GM19328 (cell line): ENCODE results near the gene NPR3.

Source experiments
- ATAC-seq: cut with Tn5 transposase; IDR thresholded peaks from one replicate; pipeline ENCODE4 v1.9.1; 2021; ENCODE audit warnings: mild to moderate bottlenecking, moderate library complexity; ENCODE audit not compliant: unreplicated experiment

Gene NPR3

DNA sequence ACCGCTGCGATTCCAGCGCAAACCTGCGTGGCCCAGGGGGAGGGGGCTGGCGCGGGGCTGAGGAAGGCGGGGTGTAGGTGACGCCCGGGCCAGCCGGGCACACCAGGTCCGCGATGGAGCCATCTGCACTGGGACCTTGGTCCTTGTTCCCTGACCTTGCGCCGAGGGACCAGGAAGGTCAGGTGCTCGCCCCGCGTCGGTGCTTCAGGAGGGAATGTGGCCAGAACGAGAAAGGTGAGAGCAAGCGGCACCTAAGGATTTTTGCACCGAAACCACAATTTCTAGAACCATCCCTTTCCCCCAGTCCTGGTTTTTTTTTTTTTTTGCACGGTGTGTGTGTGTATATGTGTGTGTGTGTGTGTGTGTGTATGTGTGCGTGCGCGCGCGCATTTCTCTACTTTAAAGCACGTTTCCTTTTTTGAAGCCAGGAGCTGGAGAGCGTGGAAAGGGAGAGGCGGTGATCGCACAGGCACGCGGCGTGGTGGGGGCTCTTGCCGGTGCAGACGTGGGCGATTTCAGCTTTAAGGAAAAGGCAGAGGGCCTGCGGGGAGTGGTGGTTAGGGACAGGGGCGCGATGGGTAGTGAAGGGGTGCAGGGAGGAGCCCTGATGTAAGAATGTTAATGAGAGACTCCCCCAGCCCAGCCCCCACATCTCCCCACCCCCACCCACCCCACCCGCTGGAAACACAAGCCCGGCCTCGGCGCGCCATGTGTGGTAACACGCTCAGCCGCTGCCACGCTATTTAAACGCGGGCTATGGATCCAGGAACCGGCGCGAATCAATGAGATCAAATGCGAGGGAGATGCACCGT, at the start of gene NPR3:
Gene NPR3, plus strand, starts transcription at position 772 of the 812 bp plus-strand sequence. CDS start 456 bp downstream, outside the sequence.
- no peak for ATAC-seq

GRCh38 chr5:32664523-32664922, 46.6 kb upstream of the NPR3 start:
- no peak for ATAC-seq

GRCh38 chr5:32668552-32668951, 42.6 kb upstream of the NPR3 start:
- no peak for ATAC-seq

GRCh38 chr5:32673272-32673671, 37.8 kb upstream of the NPR3 start:
- ATAC-seq = no peak

- ATAC-seq = no peak
Measured at GRCh38 chr5:32677023-32677422, 34.1 kb upstream of the NPR3 start.

GRCh38 chr5:32678472-32678871, 32.6 kb upstream of the NPR3 start:
- no peak for ATAC-seq

- ATAC-seq = no peak
Measured at GRCh38 chr5:32679218-32679617, 31.9 kb upstream of the NPR3 start.

DNA sequence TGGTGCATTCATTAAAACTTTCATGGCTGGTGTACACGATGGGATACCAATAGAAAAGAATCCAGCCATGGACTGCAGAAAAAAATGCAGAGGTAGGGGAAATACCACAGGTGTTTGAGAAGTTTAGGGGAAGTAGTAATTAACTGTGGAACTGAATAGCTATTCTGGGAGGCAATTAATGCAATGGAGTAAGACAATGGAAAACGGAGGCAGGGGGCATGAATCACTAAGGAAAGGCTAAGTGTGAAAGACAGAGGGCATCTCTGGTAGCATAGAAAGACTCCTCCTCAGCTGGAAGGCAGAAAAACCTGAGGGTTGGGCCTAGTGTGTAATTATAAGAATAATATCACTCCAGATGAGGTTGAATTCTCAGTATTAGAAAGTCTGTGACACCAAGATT, 30.9 kb upstream of the NPR3 start:
- no peak for ATAC-seq

DNA sequence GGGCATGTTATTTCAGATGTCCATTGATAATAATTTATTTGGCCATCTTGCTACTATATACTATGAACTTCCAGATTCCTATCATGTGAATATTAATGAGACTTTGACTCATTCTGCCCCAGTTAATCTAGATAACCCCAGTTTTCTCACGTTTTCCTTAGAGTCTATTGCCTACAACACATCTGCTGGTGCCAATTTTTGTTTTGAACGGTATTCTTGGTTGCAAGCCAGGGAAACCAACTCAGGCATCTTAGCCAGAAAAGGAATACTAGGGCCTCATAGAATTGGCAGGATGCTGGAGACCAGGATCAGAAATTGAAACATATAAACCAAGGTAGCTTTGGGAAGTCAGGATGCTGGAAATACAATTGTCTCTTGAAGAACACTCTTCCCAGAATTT, 28.0 kb upstream of the NPR3 start:
- no peak for ATAC-seq

DNA sequence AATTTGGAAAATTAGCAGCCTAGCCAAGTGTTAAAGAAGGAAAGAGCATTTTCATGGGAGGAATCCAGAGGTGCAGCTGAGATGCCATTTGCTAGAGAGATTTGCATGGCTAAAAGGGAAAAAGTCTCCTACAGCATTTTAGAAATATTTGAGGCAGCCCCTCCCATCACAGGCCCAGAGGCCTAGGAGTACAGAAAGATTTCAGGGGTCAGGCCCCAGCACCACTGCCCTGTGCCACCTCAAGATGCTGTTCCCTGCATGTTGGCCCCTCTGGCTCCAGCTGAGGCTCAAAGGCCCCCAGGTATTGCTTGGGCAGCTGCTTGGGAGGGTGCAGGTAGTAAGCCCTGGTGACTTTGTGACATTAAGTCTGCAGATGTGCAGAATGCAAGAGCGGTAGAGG, 26.9 kb upstream of the NPR3 start:
- no peak for ATAC-seq

DNA sequence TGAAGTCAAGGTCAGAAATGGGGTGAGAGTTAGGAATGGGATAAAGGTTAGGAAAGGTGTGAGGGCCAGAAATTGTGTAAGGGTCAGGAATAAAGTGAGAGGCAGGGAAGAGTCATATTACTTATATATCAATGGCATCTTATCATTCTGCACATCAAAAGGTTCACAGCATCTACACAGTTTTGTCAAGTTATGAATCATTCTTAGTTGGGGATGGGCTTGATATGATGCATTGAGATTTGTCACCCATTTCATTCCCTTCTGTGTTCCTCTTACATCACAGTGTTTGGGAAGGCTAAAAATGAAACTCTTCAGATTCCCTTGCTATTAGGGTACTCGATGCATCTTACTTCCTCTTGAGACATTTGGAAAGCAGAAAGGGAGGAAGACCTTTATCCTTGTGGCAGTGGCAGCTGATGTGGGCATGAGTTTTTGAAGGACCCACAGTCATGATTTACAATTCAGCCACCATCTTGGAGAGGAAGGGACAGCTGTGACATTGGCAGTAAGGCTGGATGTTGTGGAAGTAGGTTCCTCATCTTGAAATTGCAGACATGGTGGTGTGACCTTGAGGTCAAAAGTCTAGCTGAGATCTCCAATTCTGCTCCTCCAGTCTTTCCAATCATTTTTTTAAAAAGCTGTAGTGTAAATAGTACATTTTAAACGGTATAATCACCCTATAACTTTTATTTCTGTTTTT, 24.2 kb upstream of the NPR3 start:
- ATAC-seq = no peak

DNA sequence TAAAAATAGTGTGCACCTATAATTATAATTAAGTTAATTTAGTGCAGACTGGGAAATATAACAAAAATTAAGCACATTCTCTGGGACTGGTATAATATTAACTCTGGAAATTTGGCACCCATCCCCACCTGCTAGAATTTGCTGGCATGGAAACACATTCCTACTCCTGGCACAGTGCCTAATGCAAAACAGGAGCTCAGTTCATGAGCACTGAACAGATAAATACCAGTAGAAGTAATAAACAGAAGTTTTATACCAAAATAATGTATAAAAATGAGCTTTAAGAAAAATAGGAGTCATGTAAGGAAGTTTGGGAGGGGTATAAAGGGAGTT, 23.7 kb upstream of the NPR3 start:
- ATAC-seq = no peak

GRCh38 chr5:32690153-32690552, 21.0 kb upstream of the NPR3 start:
- no peak for ATAC-seq

- no peak for ATAC-seq
Measured at GRCh38 chr5:32690666-32691065, 20.5 kb upstream of the NPR3 start.

DNA sequence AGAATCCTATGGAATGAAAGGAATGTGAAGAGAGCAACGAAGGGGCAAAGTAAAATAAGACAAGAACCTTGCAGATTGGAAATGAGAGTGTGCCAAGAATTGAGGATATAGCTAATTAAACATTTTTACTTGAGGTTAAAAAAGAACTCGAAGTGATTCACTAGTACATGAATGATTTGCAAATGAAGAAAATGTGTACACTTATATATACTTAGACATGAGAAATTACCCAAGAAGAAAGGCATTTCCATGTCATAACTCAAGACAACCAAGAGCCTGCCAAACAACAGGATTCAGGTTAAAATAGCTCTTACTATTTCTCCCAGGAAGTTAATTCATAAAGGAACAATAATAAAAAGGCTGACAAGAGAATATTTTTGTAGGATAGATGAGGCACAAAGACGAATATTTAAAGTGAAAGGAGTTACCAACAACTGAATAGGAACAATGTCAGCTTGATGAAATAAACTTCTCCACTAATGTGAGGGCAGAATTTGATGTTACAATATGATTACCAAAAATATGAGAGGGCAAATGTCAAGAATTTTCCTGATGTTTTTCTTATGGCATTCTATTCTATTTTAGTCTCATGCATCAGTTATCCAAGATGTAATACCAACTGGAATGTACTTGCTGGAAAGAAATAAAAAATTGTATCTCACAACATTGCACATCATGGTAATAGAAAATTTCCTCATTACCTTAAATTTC, 18.9 kb upstream of the NPR3 start:
- no peak for ATAC-seq

DNA sequence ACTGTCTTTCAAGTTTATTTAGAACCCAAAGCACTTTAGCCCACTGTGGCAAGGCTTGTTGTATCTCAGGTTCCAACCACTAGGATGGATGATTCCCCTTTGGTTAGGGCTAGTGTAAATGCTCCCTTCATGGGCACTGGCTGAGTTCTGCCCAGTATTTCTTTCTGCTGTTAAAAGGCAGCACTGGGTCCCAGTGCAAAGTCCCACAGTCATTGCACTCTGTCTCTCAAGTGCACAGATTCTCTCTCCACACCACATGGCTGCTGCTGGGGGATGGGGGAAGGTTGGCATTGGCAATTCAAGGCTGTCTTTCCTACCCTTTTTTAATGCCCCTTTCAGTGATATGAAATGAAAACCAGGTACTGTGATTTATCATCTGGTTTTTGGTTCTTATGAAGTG, 7.2 kb upstream of the NPR3 start:
- no peak for ATAC-seq

DNA sequence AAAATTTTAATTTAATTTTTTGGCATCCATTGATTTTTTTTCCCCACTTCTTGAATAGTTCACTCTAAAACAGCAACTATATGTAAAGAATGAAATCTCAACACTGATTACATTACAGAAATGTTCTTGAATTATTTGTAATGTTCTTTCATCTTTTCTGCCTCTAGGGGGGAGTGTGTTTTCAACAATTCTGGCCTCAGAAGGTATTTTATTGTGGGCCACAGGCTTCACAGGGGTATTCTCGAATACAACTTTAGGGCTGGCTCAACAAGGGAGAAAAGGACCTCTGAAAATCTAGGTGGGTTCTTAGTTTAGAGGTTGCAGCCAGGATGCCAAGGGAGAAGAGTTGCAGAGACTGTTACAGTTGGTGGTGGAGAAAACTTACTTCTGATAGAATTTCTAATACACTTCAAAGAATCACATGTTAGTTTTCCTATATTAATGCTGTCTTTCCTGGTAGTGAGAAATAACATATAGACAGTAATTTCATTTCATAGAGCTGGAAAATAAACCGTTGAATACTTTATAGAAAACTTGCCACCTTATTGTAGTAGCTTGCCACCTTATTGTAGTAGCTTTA, 3.6 kb upstream of the NPR3 start:
- no peak for ATAC-seq

DNA sequence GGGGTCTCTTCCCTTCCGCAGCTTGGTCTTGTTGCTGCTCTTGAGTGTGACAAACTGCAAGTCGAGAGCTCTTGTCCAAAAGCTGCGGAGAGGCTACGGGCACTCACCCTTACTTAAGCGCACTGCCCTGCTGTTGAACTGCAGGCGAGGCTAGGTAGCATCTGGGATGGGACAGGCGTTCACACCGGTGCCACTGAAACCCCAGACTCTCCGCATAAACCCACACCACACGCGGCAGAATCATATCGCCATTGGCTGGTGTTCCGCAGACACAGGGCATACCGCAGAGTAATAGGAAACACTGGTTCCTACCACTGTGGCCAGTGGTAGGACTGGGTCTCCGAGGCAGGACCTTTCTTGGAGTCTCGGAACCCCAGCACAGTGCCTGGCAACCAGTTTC, 2.2 kb upstream of the NPR3 start:
- no peak for ATAC-seq

GRCh38 chr5:32709750-32710549, 1.2 kb upstream of the NPR3 start:
- ATAC-seq = peak; percentile 50

DNA sequence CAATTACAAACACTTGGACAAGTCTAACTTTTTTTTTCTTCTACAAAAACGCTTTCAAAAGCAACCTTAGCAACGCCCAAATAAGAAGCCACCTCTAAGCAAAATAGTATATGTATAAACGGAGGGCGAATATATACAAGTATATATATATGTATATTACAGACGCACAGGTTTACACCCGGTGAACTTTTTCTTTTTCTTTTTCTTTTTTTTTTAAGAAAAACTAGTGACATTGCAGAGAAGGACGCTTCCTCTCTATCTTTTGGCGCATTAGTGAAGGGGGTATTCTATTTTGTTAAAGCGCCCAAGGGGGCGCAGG, 200 bp downstream of the NPR3 start:
- no peak for ATAC-seq
